Left ventricle myocardium inferior (tissue), 1 donor: ENCODE results near the gene AGBL4. TPM values are rescaled to one million over a fixed set of nuclear protein-coding genes. Genes with fewer than 3 reads are reported as not detected.

Source experiments
- DNase-seq: peaks from one replicate; pipeline ENCODE4 v3.0.0-alpha.2; 2020
- H3K27ac ChIP-seq: fragments of 200-600 bp; replicated peaks from 2 replicates; pipeline ENCODE4 v1.8.0; 2021
- H3K27me3 ChIP-seq: fragments of 200-600 bp; 2 replicates; pipeline ENCODE4 v1.8.0; 2021; ENCODE audit warnings: low read depth
- H3K36me3 ChIP-seq: fragments of 200-600 bp; 2 replicates; pipeline ENCODE4 v1.8.0; 2021
- H3K4me1 ChIP-seq: fragments of 200-600 bp; 2 replicates; pipeline ENCODE4 v1.8.0; 2021
- H3K4me3 ChIP-seq: fragments of 200-600 bp; 2 replicates; pipeline ENCODE4 v1.8.0; 2021; ENCODE audit warnings: mild to moderate bottlenecking, moderate library complexity
- H3K9me3 ChIP-seq: fragments of 200-600 bp; replicated peaks from 2 replicates; pipeline ENCODE4 v1.8.0; 2021
- intact Hi-C: fragments of 100-400 bp; cut with micrococcal nuclease; formaldehyde crosslinking; loops from one replicate; pipeline ENCODE4 v1.11.0; 2022
- total RNA-seq: library from RNA; stranded (reverse); fragmentation: NEBNext Ultra II Directional; extraction: Animal tissue kit (Norgen Biotek cat#: 25700); gene quantifications from one replicate; pipeline ENCODE4 v1.2.1, GENCODE V29; 2021
- TF ChIP-seq, protein P1 (sequence below): fragments of 200-600 bp; IDR thresholded peaks from 2 replicates; pipeline ENCODE4 v1.8.0; 2021; ENCODE audit warnings: antibody characterized with exemption, mild to moderate bottlenecking, borderline replicate concordance
- donor health status: DM: no; HTN: yes; CAD: no; lungs with severe emphysema.

The AGBL4 gene
- total RNA-seq, 1 donor from 2014 or later = 0.38 TPM

DNA sequence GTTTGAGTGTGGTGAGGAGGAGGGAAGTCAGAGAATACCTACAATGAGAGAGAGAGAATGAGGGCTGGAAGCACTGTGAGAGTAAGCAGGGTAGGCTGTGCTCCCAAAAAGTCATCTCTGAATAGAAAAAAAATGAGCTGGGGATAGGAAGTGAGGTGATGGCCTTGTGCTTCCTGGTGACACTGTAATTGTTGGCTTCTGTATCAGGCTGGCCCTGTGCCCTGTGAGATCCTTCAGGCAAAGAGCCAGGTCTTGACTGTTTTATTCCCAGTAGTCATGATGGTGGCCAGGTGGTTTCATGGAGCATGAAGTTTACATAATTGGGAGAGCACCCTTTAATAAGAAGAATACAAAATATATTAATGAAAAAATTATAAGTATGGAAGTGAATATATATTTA is 1531.4 kb downstream of the AGBL4 start:
- peaks cover 8% of the 10 kb centered on the region for H3K4me1 ChIP-seq
- no peak overlapping the region for H3K27ac ChIP-seq
- no peaks in the 10 kb centered on the region for H3K9me3 ChIP-seq
- intact Hi-C loops = loop anchor here (10.0 kb wide), 1 partner anchor 238 kb away; no protein-coding TSS in a partner anchor
- no peaks in the 10 kb centered on the region for H3K27me3 ChIP-seq
- H3K36me3 ChIP-seq = no peaks in the 10 kb centered on the region
- no peak overlapping the region for H3K4me3 ChIP-seq
- no peak for DNase-seq
- TF ChIP-seq, protein P1, sequence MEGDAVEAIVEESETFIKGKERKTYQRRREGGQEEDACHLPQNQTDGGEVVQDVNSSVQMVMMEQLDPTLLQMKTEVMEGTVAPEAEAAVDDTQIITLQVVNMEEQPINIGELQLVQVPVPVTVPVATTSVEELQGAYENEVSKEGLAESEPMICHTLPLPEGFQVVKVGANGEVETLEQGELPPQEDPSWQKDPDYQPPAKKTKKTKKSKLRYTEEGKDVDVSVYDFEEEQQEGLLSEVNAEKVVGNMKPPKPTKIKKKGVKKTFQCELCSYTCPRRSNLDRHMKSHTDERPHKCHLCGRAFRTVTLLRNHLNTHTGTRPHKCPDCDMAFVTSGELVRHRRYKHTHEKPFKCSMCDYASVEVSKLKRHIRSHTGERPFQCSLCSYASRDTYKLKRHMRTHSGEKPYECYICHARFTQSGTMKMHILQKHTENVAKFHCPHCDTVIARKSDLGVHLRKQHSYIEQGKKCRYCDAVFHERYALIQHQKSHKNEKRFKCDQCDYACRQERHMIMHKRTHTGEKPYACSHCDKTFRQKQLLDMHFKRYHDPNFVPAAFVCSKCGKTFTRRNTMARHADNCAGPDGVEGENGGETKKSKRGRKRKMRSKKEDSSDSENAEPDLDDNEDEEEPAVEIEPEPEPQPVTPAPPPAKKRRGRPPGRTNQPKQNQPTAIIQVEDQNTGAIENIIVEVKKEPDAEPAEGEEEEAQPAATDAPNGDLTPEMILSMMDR = no peak

DNA sequence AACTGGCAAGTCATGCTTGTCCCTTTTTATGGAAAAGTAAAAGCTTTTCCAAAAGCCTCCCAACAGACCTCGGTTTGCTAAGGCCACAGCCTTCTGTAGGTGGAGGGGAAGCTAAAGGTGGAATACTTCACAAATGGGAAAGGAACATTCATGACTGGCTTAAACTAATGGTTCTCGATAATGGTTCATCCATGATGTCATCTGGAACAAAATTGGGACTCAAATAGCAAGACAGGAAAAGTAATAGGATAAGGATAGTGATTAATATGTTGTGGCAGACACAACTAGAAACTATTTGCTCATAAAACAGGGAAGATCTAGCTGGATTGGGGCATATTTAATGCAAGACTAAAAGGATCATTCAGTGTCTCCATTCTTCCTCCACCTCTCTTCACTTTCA is 1535.0 kb downstream of the AGBL4 start:
- H3K4me1 ChIP-seq = peaks cover 8% of the 10 kb centered on the region
- no peak for DNase-seq
- H3K36me3 ChIP-seq = no peaks in the 10 kb centered on the region
- no peaks in the 10 kb centered on the region for H3K9me3 ChIP-seq
- intact Hi-C loops = no loop called here
- TF ChIP-seq, protein P1 = no peak
- H3K27me3 ChIP-seq = no peaks in the 10 kb centered on the region
- H3K27ac ChIP-seq = no peak overlapping the region
- H3K4me3 ChIP-seq = no peak overlapping the region

Other genes with a start within 250 kb of the AGBL4 start
- gene ELAVL4, start 85.0 kb upstream of the AGBL4 start, total RNA-seq = not detected